Type B pancreatic cell (in vitro differentiated cells): ENCODE measurements around the gene GRIK4. TPM values are rescaled to one million over a fixed set of nuclear protein-coding genes. Genes with fewer than 3 reads are reported as not detected.

Experiments used
- DNase-seq: peaks from one replicate; pipeline ENCODE4 v3.0.0; 2021; ENCODE audit warnings: mixed read lengths; ENCODE audit not compliant: unreplicated experiment; ENCODE audit errors: extremely low spot score
- H3K27ac Mint-ChIP-seq: 2 replicates; pipeline ENCODE4 v1.8.0; 2021; ENCODE audit warnings: mild to moderate bottlenecking, mixed read lengths
- H3K27me3 Mint-ChIP-seq: 2 replicates; pipeline ENCODE4 v1.8.0; 2021; ENCODE audit warnings: mixed read lengths
- H3K36me3 Mint-ChIP-seq: 2 replicates; pipeline ENCODE4 v1.8.0; 2021; ENCODE audit warnings: mixed read lengths
- H3K4me1 Mint-ChIP-seq: one replicate; pipeline ENCODE4 v1.8.0; 2021; ENCODE audit warnings: mixed read lengths; ENCODE audit not compliant: unreplicated experiment
- H3K4me3 Mint-ChIP-seq: 2 replicates; pipeline ENCODE4 v1.8.0; 2021; ENCODE audit warnings: mild to moderate bottlenecking, mixed read lengths
- H3K9me3 Mint-ChIP-seq: 2 replicates; pipeline ENCODE4 v1.8.0; 2021; ENCODE audit warnings: mixed read lengths
- CTCF ChIP-seq: fragments of 200-600 bp; sonication (generic); conservative IDR thresholded peaks from 2 replicates; pipeline ENCODE4 v1.5.0; 2021; ENCODE audit warnings: antibody characterized with exemption, mild to moderate bottlenecking
- total RNA-seq: library from RNA; stranded (reverse); gene quantifications from 2 replicates; pipeline ENCODE4 v1.2.1, GENCODE V29; 2021; ENCODE audit warnings: low replicate concordance

GRIK4 gene
- total RNA-seq, 1 donor from 2014 or later = 0.72 TPM

DNA sequence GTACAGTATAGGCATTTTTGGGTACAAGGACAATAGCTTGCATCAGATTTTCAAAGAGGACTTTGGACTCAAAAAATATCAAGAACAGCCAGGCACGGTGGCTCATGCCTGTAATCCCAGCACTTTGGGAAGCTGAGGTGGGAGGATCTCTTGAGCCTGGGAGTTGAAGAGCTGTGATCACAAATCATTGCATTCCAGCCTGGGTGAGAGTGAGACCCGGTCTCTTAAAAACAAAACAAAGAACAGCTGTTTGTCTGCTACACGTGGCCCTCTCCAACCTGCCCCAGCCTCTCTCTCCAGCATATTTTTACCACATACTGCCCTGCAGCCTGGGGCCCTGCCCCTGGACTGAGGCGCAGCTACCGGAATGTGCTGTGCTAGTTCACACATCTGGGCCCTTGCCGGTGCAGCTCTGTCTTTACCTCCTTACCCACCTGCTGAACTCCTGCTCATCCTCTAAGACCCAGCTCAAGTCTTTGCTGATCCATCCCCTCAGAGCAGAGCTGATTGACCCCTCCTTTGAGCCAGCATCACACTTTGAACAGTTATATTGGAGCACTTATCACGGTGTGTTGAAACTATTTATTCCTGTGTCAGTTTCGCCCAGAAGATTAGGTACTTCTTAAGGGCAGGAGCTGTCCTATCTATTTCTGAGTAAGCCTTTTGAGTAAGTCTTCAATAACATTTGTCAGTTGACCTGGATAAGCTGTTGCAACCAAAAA lies 29.4 kb downstream of the GRIK4 start:
- no peak for DNase-seq
- Mint-ChIP-seq H3K4me3 (no peak overlapping the region), H3K27ac (no peak overlapping the region), H3K9me3 (no peaks in the 10 kb centered on the region), H3K27me3 (peaks cover 23% of the 10 kb centered on the region), H3K36me3 (no peaks in the 10 kb centered on the region), H3K4me1 (peaks cover 13% of the 10 kb centered on the region)
- no peak for TF ChIP-seq CTCF

GRCh38 chr11:120543521-120544215 lies 32.1 kb downstream of the GRIK4 start:
- no peak overlapping the region for H3K27ac Mint-ChIP-seq

GRCh38 chr11:120545813-120546212 lies 34.3 kb downstream of the GRIK4 start:
- TF ChIP-seq CTCF = no peak
- H3K4me3 Mint-ChIP-seq = no peak overlapping the region
- no peak overlapping the region for H3K27ac Mint-ChIP-seq
- no peak for DNase-seq
- peaks cover 31% of the 10 kb centered on the region for H3K4me1 Mint-ChIP-seq
- H3K9me3 Mint-ChIP-seq = no peaks in the 10 kb centered on the region
- H3K36me3 Mint-ChIP-seq = no peaks in the 10 kb centered on the region
- H3K27me3 Mint-ChIP-seq = peaks cover 22% of the 10 kb centered on the region

More at GRCh38 chr11:120543521-120544215, 32.1 kb downstream of the GRIK4 start:
- no peak for TF ChIP-seq CTCF
- Mint-ChIP-seq H3K4me3 (no peak overlapping the region), H3K4me1 (peaks cover 21% of the 10 kb centered on the region), H3K9me3 (no peaks in the 10 kb centered on the region), H3K36me3 (no peaks in the 10 kb centered on the region), H3K27me3 (peaks cover 19% of the 10 kb centered on the region)
- DNase-seq = no peak

DNA sequence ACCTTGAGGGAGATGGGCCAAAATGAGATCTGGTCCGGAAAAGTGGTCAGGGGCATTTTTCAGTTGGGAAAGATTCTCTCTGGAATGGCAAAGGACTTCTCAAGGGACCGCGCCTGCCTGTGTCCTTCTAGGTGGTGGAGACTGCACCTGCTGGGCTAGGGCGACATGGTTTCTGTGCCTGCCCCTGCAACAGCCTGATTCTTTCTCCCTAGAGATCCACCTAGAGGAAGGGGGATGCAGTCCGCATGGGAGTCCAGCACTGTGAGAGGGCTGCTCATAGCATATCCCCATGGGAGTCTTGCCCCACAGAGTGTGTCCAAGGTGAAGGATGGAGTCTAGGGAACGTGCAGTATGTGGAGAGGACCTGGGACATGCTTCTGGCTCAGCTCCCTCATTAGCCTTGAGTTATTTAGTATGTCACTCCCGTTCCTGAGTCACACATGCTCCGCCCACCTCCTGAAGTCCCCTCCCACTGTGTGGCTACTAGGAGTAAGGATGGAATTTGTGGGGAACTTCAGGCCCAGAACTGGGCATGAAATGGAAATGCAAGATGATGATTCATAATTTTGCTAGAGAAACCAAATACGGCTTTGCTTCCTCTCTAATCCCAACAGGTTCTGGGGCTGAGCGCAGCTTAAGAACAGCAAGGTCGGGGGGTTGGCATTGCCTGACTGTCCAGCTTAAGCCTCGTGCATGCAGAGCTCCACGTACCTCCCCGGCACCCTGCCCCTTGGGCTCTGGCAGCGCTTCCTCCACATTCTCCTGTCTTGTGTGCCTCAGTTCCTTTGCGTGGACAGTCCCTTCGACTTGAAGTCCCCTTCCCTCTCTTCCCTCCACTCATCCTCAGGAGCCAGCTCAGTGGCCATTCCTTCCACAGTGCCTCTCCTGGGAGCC lies 35.0 kb downstream of the GRIK4 start:
- Mint-ChIP-seq H3K4me1 (peaks cover 35% of the 10 kb centered on the region), H3K27me3 (peaks cover 22% of the 10 kb centered on the region), H3K36me3 (no peaks in the 10 kb centered on the region), H3K4me3 (no peak overlapping the region), H3K27ac (no peak overlapping the region), H3K9me3 (no peaks in the 10 kb centered on the region)
- no peak for TF ChIP-seq CTCF
- DNase-seq = no peak

DNA sequence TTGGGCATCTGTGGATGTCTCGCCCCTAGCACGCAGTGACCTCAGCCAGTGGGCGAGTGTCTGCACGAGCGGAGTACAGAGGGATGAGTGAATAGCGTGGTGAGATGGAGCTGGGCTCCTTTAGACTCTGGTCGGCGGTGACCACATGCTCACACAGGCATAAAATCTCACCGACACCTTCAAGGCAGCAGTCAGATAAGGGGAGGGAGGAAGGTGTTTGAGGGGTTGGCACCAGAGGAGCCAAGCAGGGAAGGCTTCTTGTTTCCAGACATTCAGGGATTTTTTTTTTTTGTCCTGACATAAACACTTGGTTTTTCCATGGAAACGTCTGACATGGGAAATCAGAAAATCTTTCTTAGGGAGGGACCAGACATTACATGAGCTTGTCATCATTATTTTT lies 35.8 kb downstream of the GRIK4 start:
- no peak for DNase-seq
- no peak overlapping the region for H3K4me3 Mint-ChIP-seq
- H3K27me3 Mint-ChIP-seq = peaks cover 22% of the 10 kb centered on the region
- H3K27ac Mint-ChIP-seq = no peak overlapping the region
- H3K4me1 Mint-ChIP-seq = peaks cover 35% of the 10 kb centered on the region
- no peaks in the 10 kb centered on the region for H3K36me3 Mint-ChIP-seq
- TF ChIP-seq CTCF = no peak
- H3K9me3 Mint-ChIP-seq = no peaks in the 10 kb centered on the region
